ENCODE results near the gene LITAFD. TPM values are rescaled to one million over a fixed set of nuclear protein-coding genes. Genes with fewer than 3 reads are reported as not detected.
A peak's percentile ranks its signal among the peaks of the same experiment; 100 is the strongest.

LITAFD gene
- total and polyA plus RNA-seq, 9 of the 15 experiments (the other 6 are each of a cell fraction or from before 2014, with no cell fraction given) = not detected

DNA sequence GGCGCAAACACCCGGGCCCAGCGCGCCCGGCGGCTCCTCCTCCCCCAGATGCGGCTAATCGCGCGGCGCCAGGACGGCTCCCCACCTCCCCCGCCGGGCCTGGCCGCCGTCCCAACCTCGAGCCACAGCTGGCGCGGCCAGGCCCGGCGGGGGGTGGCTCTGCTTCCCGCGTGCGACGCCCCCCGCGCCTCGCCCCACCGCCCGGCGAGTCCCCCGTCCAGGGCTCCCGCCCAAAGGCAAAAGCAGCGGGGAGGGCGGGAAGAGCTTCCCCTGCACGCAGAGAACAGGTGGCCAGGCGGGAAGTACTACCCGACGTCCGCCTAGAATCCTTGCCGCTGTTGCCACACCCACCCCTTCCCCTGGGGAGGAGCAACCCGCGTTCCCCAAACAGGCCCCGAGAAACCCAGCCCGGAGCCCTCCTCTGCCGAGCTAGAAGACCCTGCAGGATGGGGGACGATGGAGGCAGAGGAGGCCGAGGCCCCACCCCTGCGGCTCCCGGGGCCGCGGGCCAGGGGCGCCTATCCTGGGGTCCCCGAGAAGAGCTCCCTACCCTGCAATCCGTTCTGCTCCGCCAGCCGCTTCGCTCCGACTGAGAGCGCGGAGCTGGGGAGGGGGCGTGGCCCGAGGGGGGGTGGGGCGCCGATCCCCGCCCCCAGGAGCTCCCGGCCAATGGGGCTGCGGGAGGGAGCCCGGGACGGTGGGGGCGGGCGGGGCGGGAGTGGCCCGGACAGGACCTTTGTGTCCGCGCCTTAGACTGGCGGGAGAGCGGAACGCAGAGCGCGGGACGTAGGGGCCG lies 13.5 kb upstream of the LITAFD start, which contains the start of gene CARHSP1 (continued):
- peak; percentile 82 to 90 for TF ChIP-seq MNT (conservative IDR thresholded peaks at IDR 0.05)
- no peak for TF ChIP-seq THRAP3 (IDR thresholded peaks at IDR 0.05; ENCODE audit: borderline replicate concordance)
- TF ChIP-seq, protein P1, sequence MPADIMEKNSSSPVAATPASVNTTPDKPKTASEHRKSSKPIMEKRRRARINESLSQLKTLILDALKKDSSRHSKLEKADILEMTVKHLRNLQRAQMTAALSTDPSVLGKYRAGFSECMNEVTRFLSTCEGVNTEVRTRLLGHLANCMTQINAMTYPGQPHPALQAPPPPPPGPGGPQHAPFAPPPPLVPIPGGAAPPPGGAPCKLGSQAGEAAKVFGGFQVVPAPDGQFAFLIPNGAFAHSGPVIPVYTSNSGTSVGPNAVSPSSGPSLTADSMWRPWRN (IDR thresholded peaks at IDR 0.05; ENCODE audit: low read depth) = no peak
- peak; percentile 90 for TF ChIP-seq NFIC (IDR thresholded peaks at IDR 0.05)
- peak; percentile 65; the same call in 1 of the 2 replicates for TF ChIP-seq MBD2 (IDR thresholded peaks at IDR 0.05; ENCODE audit: borderline replicate concordance, low read depth)
- TF ChIP-seq FOXM1 (IDR thresholded peaks at IDR 0.05; ENCODE audit: low read depth) = no peak
- TF ChIP-seq FOXM1 (CRISPR knock-in tag; IDR thresholded peaks at IDR 0.05; ENCODE audit: low read depth) = no peak
- no peak for TF ChIP-seq ZNF140 (CRISPR knock-in tag; IDR thresholded peaks at IDR 0.05)
- peak; percentile 31; the same call in 1 of the 2 replicates for TF ChIP-seq SOX6 (IDR thresholded peaks at IDR 0.05)
- TF ChIP-seq ZC3H4 (CRISPR knock-in tag; IDR thresholded peaks at IDR 0.05; ENCODE audit: borderline replicate concordance) = no peak
- TF ChIP-seq, protein P2, sequence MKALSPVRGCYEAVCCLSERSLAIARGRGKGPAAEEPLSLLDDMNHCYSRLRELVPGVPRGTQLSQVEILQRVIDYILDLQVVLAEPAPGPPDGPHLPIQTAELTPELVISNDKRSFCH (CRISPR knock-in tag; IDR thresholded peaks at IDR 0.05) = no peak
- TF ChIP-seq, protein P2 (tag; IDR thresholded peaks at IDR 0.05) = no peak
- 0 out of 2 replicates have a peak, but pooled peaks have one; percentile 53 for TF ChIP-seq ZNF232 (CRISPR knock-in tag; IDR thresholded peaks at IDR 0.05)
- TF ChIP-seq MAFK (IDR thresholded peaks at IDR 0.05; ENCODE audit: low read length) = no peak
- no peak for TF ChIP-seq SREBF2 (CRISPR knock-in tag; IDR thresholded peaks at IDR 0.05)
- no peak for TF ChIP-seq ZC3H8 (IDR thresholded peaks at IDR 0.05)
- no peak for TF ChIP-seq PURB (CRISPR knock-in tag; IDR thresholded peaks at IDR 0.05; ENCODE audit: low read depth)
- TF ChIP-seq MECOM (CRISPR knock-in tag; IDR thresholded peaks at IDR 0.05) = no peak
- TF ChIP-seq HNRNPUL1 (IDR thresholded peaks at IDR 0.05; ENCODE audit: low read length) = no peak
- no peak for TF ChIP-seq ZNF354B (CRISPR knock-in tag; IDR thresholded peaks at IDR 0.05)
- TF ChIP-seq TEAD4 (IDR thresholded peaks at IDR 0.05; ENCODE audit: low read length) = peak; percentile 55
- TF ChIP-seq TEAD4 (CRISPR knock-in tag; IDR thresholded peaks at IDR 0.05; ENCODE audit: borderline replicate concordance) = no peak
- peak; percentile 32; the same call in 1 of the 2 replicates for TF ChIP-seq MXI1 (IDR thresholded peaks at IDR 0.05; ENCODE audit: low read depth, low read length)
- TF ChIP-seq NRF1 (conservative IDR thresholded peaks at IDR 0.05 in 1 of 2, IDR thresholded peaks at IDR 0.05 in 1 of 2) = no peak
- TF ChIP-seq, protein P3, sequence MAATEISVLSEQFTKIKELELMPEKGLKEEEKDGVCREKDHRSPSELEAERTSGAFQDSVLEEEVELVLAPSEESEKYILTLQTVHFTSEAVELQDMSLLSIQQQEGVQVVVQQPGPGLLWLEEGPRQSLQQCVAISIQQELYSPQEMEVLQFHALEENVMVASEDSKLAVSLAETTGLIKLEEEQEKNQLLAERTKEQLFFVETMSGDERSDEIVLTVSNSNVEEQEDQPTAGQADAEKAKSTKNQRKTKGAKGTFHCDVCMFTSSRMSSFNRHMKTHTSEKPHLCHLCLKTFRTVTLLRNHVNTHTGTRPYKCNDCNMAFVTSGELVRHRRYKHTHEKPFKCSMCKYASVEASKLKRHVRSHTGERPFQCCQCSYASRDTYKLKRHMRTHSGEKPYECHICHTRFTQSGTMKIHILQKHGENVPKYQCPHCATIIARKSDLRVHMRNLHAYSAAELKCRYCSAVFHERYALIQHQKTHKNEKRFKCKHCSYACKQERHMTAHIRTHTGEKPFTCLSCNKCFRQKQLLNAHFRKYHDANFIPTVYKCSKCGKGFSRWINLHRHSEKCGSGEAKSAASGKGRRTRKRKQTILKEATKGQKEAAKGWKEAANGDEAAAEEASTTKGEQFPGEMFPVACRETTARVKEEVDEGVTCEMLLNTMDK (IDR thresholded peaks at IDR 0.05; ENCODE audit: borderline replicate concordance, insufficient read depth, low read depth, low read length, poor library complexity, severe bottlenecking) = no peak
